ENCODE results near the gene WDFY2.
A peak's percentile ranks its signal among the peaks of the same experiment; 100 is the strongest.

Gene WDFY2

GRCh38 chr13:51786425-51787265, 202.4 kb downstream of the WDFY2 start:
- FAIRE-seq (no peak), DNase-seq (ENCODE audit: low spot score) (no peak)

GRCh38 chr13:51793570-51794271, 209.5 kb downstream of the WDFY2 start:
- DNase-seq (ENCODE audit: low spot score) (peak; percentile 65), FAIRE-seq (no peak)

GRCh38 chr13:51794964-51795363, 210.7 kb downstream of the WDFY2 start:
- DNase-seq (ENCODE audit: low spot score): no peak
- FAIRE-seq: no peak

DNA sequence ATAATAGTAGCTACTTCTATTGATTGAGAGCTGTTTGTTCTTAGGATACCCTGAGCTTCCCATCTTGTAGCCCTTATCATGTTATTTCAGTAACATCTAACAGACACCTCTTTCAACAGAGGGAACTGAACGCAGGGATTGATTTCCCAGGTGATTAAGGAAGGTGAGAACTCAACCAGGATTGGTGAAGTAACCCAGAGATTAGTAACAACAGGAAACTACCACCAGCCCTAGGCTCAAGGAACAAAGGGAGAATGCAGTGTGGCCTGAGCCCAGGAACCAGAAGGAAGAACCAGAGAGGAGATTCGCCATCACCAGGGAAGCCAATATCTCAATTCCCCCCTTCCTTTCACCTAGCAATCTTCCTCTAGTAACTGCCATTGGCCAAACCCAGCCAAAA, 211.2 kb downstream of the WDFY2 start:
- no peak for FAIRE-seq

DNA sequence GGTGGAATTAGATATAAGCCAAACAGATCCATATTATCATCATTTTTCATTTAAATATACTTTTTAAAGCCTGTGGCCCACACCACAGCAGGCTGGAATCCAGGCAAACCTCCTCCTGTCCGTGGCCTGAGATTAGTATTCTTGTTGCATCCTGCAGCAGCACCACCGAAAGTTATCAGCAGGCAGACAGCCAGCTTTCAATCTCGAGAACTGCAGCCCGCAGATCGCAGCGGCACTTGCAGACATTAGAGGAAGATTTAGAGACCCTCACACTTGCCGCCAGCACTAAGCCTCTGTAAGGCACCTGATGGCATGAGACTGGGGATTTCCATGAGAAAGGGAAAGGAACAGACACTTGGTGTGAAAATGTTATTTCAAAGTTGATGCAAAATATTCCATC, 212.3 kb downstream of the WDFY2 start:
- FAIRE-seq (no peak), DNase-seq (ENCODE audit: low spot score) (no peak)

More for the DNA sequence above, 211.2 kb downstream of the WDFY2 start:
- DNase-seq (ENCODE audit: low spot score): no peak

GRCh38 chr13:51797664-51798488, 213.6 kb downstream of the WDFY2 start:
- FAIRE-seq: no peak

DNA sequence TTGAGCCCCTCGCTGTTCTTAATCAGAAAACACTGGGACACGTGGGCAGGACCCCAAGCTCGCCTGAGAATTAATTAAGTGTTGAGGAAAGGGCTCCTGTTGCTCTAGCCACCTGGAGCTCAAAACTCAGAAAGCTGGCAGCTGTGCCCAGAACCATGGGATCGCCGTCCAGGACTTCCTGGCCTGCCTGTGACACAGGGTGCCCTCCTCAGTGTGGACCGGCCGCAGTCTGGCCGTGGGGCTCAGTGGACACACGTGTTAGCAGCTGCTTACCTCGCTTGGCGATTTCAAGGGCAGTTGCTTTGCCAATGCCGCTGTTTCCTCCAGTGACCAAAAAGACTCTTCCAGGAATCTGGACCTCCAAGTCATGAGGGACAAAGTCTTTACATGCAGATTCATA, 215.0 kb downstream of the WDFY2 start:
- DNase-seq (ENCODE audit: low spot score) (no peak), FAIRE-seq (no peak)

More at GRCh38 chr13:51797664-51798488, 213.6 kb downstream of the WDFY2 start:
- DNase-seq (ENCODE audit: low spot score): peak; percentile 63

GRCh38 chr13:51800486-51800885, 216.2 kb downstream of the WDFY2 start:
- no peak for FAIRE-seq

DNA sequence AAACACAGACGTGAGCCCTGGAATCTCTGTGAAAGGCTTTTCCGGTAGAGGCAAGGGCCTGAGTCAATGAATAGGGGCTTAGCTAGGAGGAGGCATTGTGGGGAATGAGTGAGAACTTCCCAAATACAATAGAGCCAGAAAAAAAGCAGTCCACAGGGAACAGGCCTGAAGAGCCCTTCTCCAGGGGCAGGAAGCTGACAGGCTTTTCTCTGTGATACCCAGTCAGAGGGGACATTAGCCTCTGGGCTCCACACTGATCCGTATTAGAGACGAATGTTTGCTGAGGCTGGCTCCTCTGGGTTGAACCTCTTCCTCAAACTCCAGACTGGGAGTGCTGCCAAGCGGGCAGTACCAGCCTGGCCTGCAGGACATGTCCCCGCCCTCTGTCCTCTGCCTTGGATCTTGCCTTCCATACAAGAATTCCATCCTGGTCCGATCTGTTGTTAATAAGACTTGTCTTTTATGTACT, 217.4 kb downstream of the WDFY2 start:
- FAIRE-seq (no peak), DNase-seq (ENCODE audit: low spot score) (no peak)

More at GRCh38 chr13:51800486-51800885, 216.2 kb downstream of the WDFY2 start:
- no peak for DNase-seq (ENCODE audit: low spot score)

- DNase-seq (ENCODE audit: low spot score): no peak
- no peak for FAIRE-seq
These were observed 218.6 kb downstream of the WDFY2 start for GRCh38 chr13:51802631-51803418.

- no peak for FAIRE-seq
- DNase-seq (ENCODE audit: low spot score): peak; percentile 90
These were observed 219.4 kb downstream of the WDFY2 start, which contains the start of gene DHRS12 for GRCh38 chr13:51803422-51804294. DHRS12 (minus strand) TSS chr13:51804163; CDS start chr13:51799659, 4,504 bp downstream.

- no peak for DNase-seq (ENCODE audit: low spot score)
- no peak for FAIRE-seq
These were observed 220.3 kb downstream of the WDFY2 start for GRCh38 chr13:51804295-51805172.

DNA sequence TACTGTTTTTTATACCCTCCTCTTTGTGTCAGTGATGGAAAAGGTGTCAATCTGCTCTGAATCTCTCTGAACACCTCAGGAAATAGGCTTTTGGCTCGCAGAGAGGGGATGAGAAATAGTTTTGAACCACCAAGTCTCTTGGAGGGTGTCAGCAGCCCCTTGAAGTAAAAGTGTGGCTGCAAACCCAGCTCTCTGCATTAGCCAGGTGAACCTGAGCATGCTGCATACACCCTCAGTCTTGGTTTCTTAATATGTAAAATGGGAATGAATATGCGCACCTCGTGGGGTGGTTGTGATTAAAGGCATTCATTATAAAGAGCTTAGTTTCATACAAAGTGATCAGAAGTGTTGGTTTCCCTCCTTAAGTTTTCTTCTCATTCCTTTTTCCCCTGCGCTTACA, 221.1 kb downstream of the WDFY2 start:
- DNase-seq (ENCODE audit: low spot score) (no peak), FAIRE-seq (no peak)

DNA sequence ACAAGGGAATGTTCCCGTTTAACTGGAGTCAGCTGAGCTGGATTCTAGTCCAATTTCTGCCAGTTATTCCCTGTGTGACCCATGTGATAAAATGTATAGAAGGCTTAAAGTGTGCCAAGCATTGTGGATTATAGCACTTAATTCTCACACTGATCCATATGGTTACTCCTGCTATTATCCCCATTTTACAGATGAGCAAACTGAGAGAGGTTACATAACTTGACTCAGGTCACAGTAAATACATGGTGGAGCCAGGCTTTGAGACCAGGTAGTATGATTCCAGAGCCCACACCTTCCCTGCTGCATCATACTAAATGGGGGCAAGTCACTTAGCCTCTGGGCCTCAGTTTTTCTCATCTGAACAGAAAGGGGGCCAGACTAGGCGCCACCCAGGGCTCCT, 221.7 kb downstream of the WDFY2 start:
- FAIRE-seq: no peak
- DNase-seq (ENCODE audit: low spot score): no peak

DNA sequence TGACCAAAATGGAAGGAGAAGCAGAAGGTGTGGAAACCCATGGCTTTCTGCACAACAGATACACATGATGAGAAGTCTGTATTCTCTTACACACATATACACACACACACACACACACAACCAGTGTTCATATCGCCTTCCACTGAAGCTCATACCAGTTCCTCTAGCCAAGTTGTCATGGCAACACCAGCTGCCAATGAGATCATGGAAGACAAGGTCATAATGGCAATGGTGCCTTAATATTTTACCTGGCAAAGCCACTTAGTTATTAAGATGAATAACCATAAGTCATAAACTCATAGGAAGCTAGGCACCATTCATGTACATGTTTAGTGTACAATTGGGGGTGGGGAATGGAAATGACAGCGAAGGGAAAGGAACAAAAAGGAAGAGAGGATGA, 222.3 kb downstream of the WDFY2 start:
- DNase-seq (ENCODE audit: low spot score): no peak
- no peak for FAIRE-seq

GRCh38 chr13:51807041-51807440, 222.8 kb downstream of the WDFY2 start:
- no peak for FAIRE-seq
- DNase-seq (ENCODE audit: low spot score): no peak

GRCh38 chr13:51808811-51809210, 224.5 kb downstream of the WDFY2 start:
- no peak for FAIRE-seq
- DNase-seq (ENCODE audit: low spot score): no peak

- DNase-seq (ENCODE audit: low spot score) (no peak), FAIRE-seq (no peak)
These were observed 226.8 kb downstream of the WDFY2 start for GRCh38 chr13:51811046-51811445.
